ENCODE results near the gene GNB1L. TPM values are rescaled to one million over a fixed set of nuclear protein-coding genes. Genes with fewer than 3 reads are reported as not detected.

The GNB1L gene
- total and polyA plus RNA-seq, 9 of the 15 experiments (the other 6 are each of a cell fraction or from before 2014, with no cell fraction given) = 0.56 to 50.5 (median 10.2) TPM

DNA sequence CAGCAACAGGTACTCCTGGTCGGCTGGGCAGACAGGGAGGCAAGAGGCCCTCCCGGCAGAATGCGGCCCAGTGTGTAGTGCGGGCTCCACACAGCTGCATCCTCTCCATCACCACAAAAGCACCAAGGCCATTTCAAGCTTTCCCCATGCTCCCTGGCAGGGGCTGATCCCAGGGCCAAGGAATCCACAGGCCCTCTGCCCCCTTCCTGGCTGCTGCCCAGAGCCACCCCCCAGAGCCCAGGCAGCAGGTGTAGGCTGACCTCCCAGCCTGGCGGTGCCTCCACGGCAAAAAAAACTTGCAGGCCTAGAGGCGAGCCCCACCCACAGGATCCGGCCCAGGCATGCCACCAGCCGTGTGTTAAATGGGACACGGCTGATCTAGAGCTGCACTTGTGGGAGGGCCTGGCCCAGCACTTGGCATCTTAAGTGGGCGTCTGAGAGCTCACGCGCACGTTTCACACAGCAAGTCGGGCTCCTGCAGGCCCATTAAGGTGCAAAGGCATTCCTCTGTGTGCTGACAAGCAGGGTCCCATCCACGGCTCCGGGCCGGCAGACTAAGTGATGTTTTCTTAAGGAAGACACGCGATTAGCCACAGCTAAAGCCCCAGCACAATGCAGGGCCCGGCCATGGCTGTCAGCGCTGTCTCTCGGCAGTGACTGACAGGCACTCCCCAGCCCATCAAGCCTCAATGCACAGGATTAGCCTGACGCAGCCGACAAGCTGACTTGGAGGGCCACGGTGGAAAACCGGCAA is 19.8 kb upstream of the GNB1L start:
- ChIA-PET POLR2A (interaction anchor here (0.9 to 4.4 kb wide), 10 partner anchors 8 to 763 kb away, joined by 3 to 26 read pairs (median 6); no protein-coding TSS in a partner anchor), CTCF (ENCODE audit: low intra/inter-chr PET ratio) (no interaction called here)
- intact Hi-C loops (cut with micrococcal nuclease) = no loop called here
- no peaks in the 10 kb centered on the region for H3K36me3 ChIP-seq (ENCODE audit: control insufficient read depth, insufficient read depth, low read length)
- DNase-seq (ENCODE audit: extremely low read depth in 1 of 4, low spot score in 3 of 4) (no peak), FAIRE-seq (peak; percentile 63), ATAC-seq (peak; percentile 8)
- no peaks in the 10 kb centered on the region for H3K79me2 ChIP-seq (ENCODE audit: control insufficient read depth, insufficient read depth, low read length)
- H3K9ac ChIP-seq (ENCODE audit: insufficient read depth in 1 of 2, low read depth in 2 of 2, low read length in 2 of 2) = peak overlapping the region in 1 of 2 experiments; percentile 81; a peak in 2 of 4 replicates
- in situ Hi-C loops (cut with MboI) = no loop called here
- no TSS peak for BruUV-seq (replicated peaks)
- no peak overlapping the region for H3K27ac ChIP-seq (ENCODE audit: extremely low read depth, low read depth, low read length)
- H4K20me1 ChIP-seq (replicated peaks; ENCODE audit: control insufficient read depth, insufficient read depth, low read length) = peaks cover 13% of the 10 kb centered on the region
- no peak overlapping the region for H2AFZ ChIP-seq (ENCODE audit: low read depth, low read length)
- H3K27me3 ChIP-seq (ENCODE audit: control insufficient read depth in 2 of 2, insufficient read depth in 2 of 2, low read length in 2 of 2) = peaks cover 0 to 20% of the 10 kb centered on the region in 2 experiments; a peak in 2 of 5 replicates
- WGBS (ENCODE audit: insufficient coverage, low coverage, missing lambda C conversion rate) = 44% methylated on average over 27 of the region's 27 CpGs
- no peaks in the 10 kb centered on the region for H3K9me1 ChIP-seq (ENCODE audit: control insufficient read depth, insufficient read depth, low read length)
- no peak overlapping the region for H3K4me2 ChIP-seq (ENCODE audit: insufficient read depth, low read length)
- H3K4me3 ChIP-seq = no peak overlapping the region
- H3K9me3 ChIP-seq (replicated peaks; ENCODE audit: control insufficient read depth, insufficient read depth, low read depth, low read length) = no peaks in the 10 kb centered on the region
- peaks cover 8 to 95% of the 10 kb centered on the region in 2 experiments; a peak in 4 of 5 replicates for H3K4me1 ChIP-seq (replicated peaks in 1 of 2; ENCODE audit: control insufficient read depth in 2 of 2, insufficient read depth in 2 of 2, low read length in 2 of 2)
- TF ChIP-seq PTTG1 (tag; IDR thresholded peaks at IDR 0.05; ENCODE audit: low read depth) = no peak
- TF ChIP-seq, protein P1, sequence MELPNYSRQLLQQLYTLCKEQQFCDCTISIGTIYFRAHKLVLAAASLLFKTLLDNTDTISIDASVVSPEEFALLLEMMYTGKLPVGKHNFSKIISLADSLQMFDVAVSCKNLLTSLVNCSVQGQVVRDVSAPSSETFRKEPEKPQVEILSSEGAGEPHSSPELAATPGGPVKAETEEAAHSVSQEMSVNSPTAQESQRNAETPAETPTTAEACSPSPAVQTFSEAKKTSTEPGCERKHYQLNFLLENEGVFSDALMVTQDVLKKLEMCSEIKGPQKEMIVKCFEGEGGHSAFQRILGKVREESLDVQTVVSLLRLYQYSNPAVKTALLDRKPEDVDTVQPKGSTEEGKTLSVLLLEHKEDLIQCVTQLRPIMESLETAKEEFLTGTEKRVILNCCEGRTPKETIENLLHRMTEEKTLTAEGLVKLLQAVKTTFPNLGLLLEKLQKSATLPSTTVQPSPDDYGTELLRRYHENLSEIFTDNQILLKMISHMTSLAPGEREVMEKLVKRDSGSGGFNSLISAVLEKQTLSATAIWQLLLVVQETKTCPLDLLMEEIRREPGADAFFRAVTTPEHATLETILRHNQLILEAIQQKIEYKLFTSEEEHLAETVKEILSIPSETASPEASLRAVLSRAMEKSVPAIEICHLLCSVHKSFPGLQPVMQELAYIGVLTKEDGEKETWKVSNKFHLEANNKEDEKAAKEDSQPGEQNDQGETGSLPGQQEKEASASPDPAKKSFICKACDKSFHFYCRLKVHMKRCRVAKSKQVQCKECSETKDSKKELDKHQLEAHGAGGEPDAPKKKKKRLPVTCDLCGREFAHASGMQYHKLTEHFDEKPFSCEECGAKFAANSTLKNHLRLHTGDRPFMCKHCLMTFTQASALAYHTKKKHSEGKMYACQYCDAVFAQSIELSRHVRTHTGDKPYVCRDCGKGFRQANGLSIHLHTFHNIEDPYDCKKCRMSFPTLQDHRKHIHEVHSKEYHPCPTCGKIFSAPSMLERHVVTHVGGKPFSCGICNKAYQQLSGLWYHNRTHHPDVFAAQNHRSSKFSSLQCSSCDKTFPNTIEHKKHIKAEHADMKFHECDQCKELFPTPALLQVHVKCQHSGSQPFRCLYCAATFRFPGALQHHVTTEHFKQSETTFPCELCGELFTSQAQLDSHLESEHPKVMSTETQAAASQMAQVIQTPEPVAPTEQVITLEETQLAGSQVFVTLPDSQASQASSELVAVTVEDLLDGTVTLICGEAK (IDR thresholded peaks at IDR 0.05) = no peak
- TF ChIP-seq, protein P1 (CRISPR knock-in tag; IDR thresholded peaks at IDR 0.05) = 0 out of 2 replicates have a peak, but pooled peaks have one; percentile 9
- TF ChIP-seq, protein P2, sequence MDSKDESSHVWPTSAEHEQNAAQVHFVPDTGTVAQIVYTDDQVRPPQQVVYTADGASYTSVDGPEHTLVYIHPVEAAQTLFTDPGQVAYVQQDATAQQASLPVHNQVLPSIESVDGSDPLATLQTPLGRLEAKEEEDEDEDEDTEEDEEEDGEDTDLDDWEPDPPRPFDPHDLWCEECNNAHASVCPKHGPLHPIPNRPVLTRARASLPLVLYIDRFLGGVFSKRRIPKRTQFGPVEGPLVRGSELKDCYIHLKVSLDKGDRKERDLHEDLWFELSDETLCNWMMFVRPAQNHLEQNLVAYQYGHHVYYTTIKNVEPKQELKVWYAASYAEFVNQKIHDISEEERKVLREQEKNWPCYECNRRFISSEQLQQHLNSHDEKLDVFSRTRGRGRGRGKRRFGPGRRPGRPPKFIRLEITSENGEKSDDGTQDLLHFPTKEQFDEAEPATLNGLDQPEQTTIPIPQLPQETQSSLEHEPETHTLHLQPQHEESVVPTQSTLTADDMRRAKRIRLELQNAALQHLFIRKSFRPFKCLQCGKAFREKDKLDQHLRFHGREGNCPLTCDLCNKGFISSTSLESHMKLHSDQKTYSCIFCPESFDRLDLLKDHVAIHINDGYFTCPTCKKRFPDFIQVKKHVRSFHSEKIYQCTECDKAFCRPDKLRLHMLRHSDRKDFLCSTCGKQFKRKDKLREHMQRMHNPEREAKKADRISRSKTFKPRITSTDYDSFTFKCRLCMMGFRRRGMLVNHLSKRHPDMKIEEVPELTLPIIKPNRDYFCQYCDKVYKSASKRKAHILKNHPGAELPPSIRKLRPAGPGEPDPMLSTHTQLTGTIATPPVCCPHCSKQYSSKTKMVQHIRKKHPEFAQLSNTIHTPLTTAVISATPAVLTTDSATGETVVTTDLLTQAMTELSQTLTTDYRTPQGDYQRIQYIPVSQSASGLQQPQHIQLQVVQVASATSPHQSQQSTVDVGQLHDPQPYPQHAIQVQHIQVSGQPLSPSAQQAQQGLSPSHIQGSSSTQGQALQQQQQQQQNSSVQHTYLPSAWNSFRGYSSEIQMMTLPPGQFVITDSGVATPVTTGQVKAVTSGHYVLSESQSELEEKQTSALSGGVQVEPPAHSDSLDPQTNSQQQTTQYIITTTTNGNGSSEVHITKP (IDR thresholded peaks at IDR 0.05; ENCODE audit: partially characterized antibody) = peak; percentile 5
- TF ChIP-seq PTBP1 (IDR thresholded peaks at IDR 0.05; ENCODE audit: low read depth, low read length) = no peak
- TF ChIP-seq, protein P3, sequence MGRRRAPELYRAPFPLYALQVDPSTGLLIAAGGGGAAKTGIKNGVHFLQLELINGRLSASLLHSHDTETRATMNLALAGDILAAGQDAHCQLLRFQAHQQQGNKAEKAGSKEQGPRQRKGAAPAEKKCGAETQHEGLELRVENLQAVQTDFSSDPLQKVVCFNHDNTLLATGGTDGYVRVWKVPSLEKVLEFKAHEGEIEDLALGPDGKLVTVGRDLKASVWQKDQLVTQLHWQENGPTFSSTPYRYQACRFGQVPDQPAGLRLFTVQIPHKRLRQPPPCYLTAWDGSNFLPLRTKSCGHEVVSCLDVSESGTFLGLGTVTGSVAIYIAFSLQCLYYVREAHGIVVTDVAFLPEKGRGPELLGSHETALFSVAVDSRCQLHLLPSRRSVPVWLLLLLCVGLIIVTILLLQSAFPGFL (CRISPR knock-in tag; IDR thresholded peaks at IDR 0.05) = no peak
